Dendritic cell treated with granulocyte-macrophage colony-stimulating factor and Interleukin-4, amounts not matched to agents 40 ng/mL and 50 ng/mL, for 4 days (primary cell): ENCODE results near the gene PDSS2.

ENCODE experiments used
- H3K27ac Mint-ChIP-seq: one replicate; pipeline ENCODE4 v1.8.0; 2022; ENCODE audit warnings: mild to moderate bottlenecking, mixed read lengths
- H3K27me3 Mint-ChIP-seq: one replicate; pipeline ENCODE4 v1.8.0; 2022; ENCODE audit warnings: mild to moderate bottlenecking, mixed read lengths
- H3K36me3 Mint-ChIP-seq: one replicate; pipeline ENCODE4 v1.8.0; 2022; ENCODE audit warnings: low read depth, mixed read lengths
- H3K4me1 Mint-ChIP-seq: one replicate; pipeline ENCODE4 v1.8.0; 2022; ENCODE audit warnings: low read depth, mixed read lengths
- H3K4me3 Mint-ChIP-seq: one replicate; pipeline ENCODE4 v1.8.0; 2022; ENCODE audit warnings: mild to moderate bottlenecking, moderate library complexity, mixed read lengths
- H3K9me3 Mint-ChIP-seq: one replicate; pipeline ENCODE4 v1.8.0; 2022; ENCODE audit warnings: mixed read lengths
- intact Hi-C: fragments of 100-400 bp; cut with micrococcal nuclease; formaldehyde crosslinking; loops from one replicate; pipeline ENCODE4 v1.15.0; 2022

PDSS2 gene

DNA sequence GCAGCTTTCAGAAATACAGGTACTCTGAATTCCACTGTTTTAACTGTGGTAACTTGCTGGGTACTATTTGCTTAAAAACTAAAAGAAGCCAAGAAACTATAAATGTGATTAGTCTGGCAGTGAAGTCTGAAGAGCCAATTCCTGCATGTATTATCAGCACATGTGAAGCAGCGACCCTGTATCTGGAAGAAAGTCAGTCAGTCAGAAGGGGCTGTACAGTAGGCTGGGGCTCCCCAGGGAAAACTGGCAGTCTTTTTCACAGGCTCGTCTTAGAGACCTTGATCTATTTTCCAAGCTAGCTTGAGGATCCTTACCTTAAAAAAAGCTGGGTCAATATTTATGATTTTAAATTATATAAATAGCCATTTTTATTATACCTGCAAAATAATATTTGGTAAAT is 104.9 kb downstream of the PDSS2 start:
- Mint-ChIP-seq H3K4me1 (no peaks in the 10 kb centered on the region), H3K27me3 (no peaks in the 10 kb centered on the region), H3K9me3 (no peaks in the 10 kb centered on the region), H3K36me3 (no peaks in the 10 kb centered on the region), H3K27ac (no peak overlapping the region), H3K4me3 (no peak overlapping the region)
- intact Hi-C loops = no loop called here

- no peak overlapping the region for H3K4me3 Mint-ChIP-seq
- H3K36me3 Mint-ChIP-seq = no peaks in the 10 kb centered on the region
- H3K4me1 Mint-ChIP-seq = no peaks in the 10 kb centered on the region
- no peaks in the 10 kb centered on the region for H3K27me3 Mint-ChIP-seq
- no peaks in the 10 kb centered on the region for H3K9me3 Mint-ChIP-seq
- no peak overlapping the region for H3K27ac Mint-ChIP-seq
- intact Hi-C loops = no loop called here
These were observed 105.5 kb downstream of the PDSS2 start for GRCh38 chr6:107353773-107354382.

DNA sequence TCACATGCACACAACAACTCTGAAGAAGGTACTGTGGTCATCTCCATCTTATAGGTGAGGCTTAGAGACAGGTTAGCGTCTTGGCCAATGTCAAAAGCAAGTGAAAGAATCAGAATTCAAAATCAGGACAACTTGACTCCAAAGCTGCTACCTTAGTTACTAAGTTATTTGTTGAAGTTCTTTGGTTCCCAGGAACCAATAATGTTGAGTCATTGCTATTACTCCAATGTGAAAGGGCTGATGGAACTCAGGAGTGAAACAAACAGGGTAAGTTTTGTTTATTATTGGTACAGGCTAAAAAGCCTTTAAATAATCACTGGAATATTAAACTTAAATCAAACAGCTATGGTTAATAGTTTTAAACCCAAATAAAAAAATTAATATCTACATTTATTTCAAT is 111.1 kb downstream of the PDSS2 start:
- no peaks in the 10 kb centered on the region for H3K9me3 Mint-ChIP-seq
- peaks cover 13% of the 10 kb centered on the region for H3K4me1 Mint-ChIP-seq
- intact Hi-C loops = no loop called here
- H3K27ac Mint-ChIP-seq = no peak overlapping the region
- no peaks in the 10 kb centered on the region for H3K27me3 Mint-ChIP-seq
- no peak overlapping the region for H3K4me3 Mint-ChIP-seq
- no peaks in the 10 kb centered on the region for H3K36me3 Mint-ChIP-seq

DNA sequence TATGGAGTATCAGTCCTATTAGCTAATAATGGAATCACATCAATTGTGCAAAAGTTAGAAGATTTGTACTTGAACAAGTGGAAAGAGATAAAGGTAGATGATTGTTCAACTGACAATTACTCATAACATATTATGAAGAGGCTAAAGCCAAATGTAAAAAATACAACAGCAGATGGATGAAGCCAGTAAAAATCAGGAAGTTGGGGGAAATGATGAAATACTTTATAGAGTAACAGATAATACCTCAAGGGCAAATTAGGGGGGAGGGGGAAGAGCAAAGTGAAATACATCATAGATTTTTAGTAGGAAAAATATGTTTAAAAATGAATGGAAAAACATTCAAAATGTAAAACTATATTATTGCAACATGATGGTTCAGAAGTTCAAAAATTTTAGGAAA is 114.0 kb downstream of the PDSS2 start:
- Mint-ChIP-seq H3K36me3 (no peaks in the 10 kb centered on the region), H3K4me3 (no peak overlapping the region)

DNA sequence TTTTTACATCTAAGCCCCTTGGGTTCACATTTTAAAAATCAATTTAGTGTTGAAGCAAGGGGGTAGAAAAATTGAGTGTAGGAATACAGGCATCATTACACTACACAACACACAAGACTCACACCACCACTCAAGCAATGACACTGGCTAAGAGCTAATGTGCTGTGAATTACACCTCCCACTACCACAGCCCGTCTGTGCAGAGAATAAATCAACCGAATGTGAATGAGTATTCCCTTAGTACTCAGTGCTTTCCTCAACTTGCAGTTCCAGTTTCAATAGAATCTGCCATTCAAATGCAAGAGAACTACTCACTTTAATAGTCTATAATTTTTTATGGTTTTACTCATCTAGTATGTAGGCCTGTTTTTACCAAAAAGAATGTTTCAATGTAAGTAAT is 114.4 kb downstream of the PDSS2 start:
- no peaks in the 10 kb centered on the region for H3K36me3 Mint-ChIP-seq
- H3K27me3 Mint-ChIP-seq = no peaks in the 10 kb centered on the region
- H3K4me3 Mint-ChIP-seq = no peak overlapping the region
- intact Hi-C loops = no loop called here
- no peak overlapping the region for H3K27ac Mint-ChIP-seq
- H3K4me1 Mint-ChIP-seq = peaks cover 19% of the 10 kb centered on the region
- H3K9me3 Mint-ChIP-seq = no peaks in the 10 kb centered on the region

More for the DNA sequence above, 114.0 kb downstream of the PDSS2 start:
- Mint-ChIP-seq H3K27me3 (no peaks in the 10 kb centered on the region), H3K4me1 (peaks cover 19% of the 10 kb centered on the region), H3K9me3 (no peaks in the 10 kb centered on the region), H3K27ac (no peak overlapping the region)
- intact Hi-C loops = no loop called here

GRCh38 chr6:107344383-107344782 is 115.0 kb downstream of the PDSS2 start:
- Mint-ChIP-seq H3K27me3 (no peaks in the 10 kb centered on the region), H3K4me3 (no peak overlapping the region), H3K27ac (no peak overlapping the region), H3K36me3 (no peaks in the 10 kb centered on the region), H3K4me1 (peaks cover 19% of the 10 kb centered on the region), H3K9me3 (no peaks in the 10 kb centered on the region)
- intact Hi-C loops = no loop called here

GRCh38 chr6:107342144-107342543 is 117.2 kb downstream of the PDSS2 start:
- peaks cover 19% of the 10 kb centered on the region for H3K4me1 Mint-ChIP-seq
- no peaks in the 10 kb centered on the region for H3K36me3 Mint-ChIP-seq
- H3K27me3 Mint-ChIP-seq = no peaks in the 10 kb centered on the region
- no peaks in the 10 kb centered on the region for H3K9me3 Mint-ChIP-seq
- intact Hi-C loops = no loop called here
- no peak overlapping the region for H3K4me3 Mint-ChIP-seq
- no peak overlapping the region for H3K27ac Mint-ChIP-seq

DNA sequence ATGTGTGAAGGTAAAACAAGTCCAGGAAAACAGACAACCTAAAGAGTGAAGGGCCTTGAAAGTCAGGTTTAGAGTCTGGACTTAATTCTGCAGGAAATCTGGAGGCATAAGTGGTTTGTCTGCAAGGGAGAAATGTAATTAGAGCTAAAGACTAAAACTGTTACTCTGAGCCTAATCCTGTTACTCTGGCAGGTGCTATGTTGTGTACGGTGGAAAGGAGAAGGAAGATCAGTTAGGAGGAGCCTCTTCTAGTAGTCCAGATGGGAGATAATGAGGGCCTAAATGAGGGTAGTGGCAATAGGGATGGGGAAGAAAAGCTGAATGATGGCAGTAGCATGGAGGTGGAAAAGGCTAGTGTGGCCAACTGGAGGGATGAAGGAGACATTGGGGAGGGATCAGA is 118.5 kb downstream of the PDSS2 start:
- H3K27ac Mint-ChIP-seq = no peak overlapping the region
- H3K9me3 Mint-ChIP-seq = no peaks in the 10 kb centered on the region
- H3K4me1 Mint-ChIP-seq = peaks cover 19% of the 10 kb centered on the region
- H3K27me3 Mint-ChIP-seq = no peaks in the 10 kb centered on the region
- H3K4me3 Mint-ChIP-seq = no peak overlapping the region
- intact Hi-C loops = no loop called here
- H3K36me3 Mint-ChIP-seq = no peaks in the 10 kb centered on the region

DNA sequence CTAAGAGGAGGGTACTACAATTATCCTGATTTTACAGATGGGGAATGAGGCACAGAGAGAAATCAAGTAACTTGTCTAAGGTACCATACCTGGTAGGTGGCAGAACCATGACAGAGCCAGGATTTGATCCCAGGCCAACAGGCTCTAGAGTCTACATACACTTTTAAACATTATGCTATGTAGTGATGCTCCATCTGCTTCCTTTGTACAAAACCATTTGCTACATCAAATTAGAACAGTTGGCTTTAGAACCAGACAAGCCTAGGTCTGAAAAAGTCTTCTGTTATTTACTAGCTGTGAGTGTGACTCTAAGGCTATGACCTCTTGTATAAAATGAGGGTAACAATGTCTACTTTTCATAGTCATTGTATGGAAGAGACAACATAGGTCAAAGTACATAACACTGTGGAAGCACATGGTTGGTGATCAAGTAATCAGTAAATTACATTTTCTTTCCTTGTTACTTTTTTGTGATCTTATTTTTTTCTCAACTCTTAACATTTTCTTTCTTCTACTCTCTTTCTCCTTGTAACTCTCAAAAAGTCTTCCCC is 122.1 kb downstream of the PDSS2 start:
- intact Hi-C loops = no loop called here
- H3K4me1 Mint-ChIP-seq = peaks cover 4% of the 10 kb centered on the region
- H3K27ac Mint-ChIP-seq = no peak overlapping the region
- no peaks in the 10 kb centered on the region for H3K9me3 Mint-ChIP-seq
- no peaks in the 10 kb centered on the region for H3K27me3 Mint-ChIP-seq
- H3K36me3 Mint-ChIP-seq = peaks cover 7% of the 10 kb centered on the region
- no peak overlapping the region for H3K4me3 Mint-ChIP-seq

DNA sequence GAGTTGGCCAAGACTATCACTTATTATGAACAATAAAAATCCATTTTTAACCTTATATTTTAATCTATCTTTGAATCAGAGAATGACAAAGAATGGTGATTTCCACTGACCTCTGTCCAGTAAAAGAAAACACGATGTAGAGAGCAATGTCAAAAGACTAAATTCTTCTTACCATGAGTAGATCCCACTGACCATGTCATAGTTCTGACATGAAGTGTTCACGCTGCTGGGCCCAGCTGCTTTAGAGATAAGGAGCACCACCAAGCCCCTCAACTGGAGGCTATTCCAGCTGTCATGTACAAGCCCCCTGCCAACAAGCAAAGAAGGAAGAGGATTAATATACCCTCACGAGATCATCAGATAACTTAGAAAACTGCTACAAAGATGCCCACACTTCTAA is 125.3 kb downstream of the PDSS2 start:
- Mint-ChIP-seq H3K27ac (no peak overlapping the region), H3K9me3 (no peaks in the 10 kb centered on the region), H3K4me3 (no peak overlapping the region), H3K27me3 (no peaks in the 10 kb centered on the region), H3K36me3 (peaks cover 9% of the 10 kb centered on the region), H3K4me1 (no peaks in the 10 kb centered on the region)
- intact Hi-C loops = no loop called here

GRCh38 chr6:107333491-107333890 is 125.9 kb downstream of the PDSS2 start:
- intact Hi-C loops = no loop called here
- H3K36me3 Mint-ChIP-seq = peaks cover 13% of the 10 kb centered on the region
- no peaks in the 10 kb centered on the region for H3K4me1 Mint-ChIP-seq
- no peak overlapping the region for H3K27ac Mint-ChIP-seq
- H3K4me3 Mint-ChIP-seq = no peak overlapping the region
- H3K9me3 Mint-ChIP-seq = no peaks in the 10 kb centered on the region
- no peaks in the 10 kb centered on the region for H3K27me3 Mint-ChIP-seq

GRCh38 chr6:107331409-107332386 is 127.7 kb downstream of the PDSS2 start:
- intact Hi-C loops = no loop called here
- no peaks in the 10 kb centered on the region for H3K4me1 Mint-ChIP-seq
- H3K4me3 Mint-ChIP-seq = no peak overlapping the region
- peaks cover 13% of the 10 kb centered on the region for H3K36me3 Mint-ChIP-seq
- H3K27ac Mint-ChIP-seq = no peak overlapping the region
- no peaks in the 10 kb centered on the region for H3K9me3 Mint-ChIP-seq
- no peaks in the 10 kb centered on the region for H3K27me3 Mint-ChIP-seq

- H3K9me3 Mint-ChIP-seq = no peaks in the 10 kb centered on the region
- no peak overlapping the region for H3K27ac Mint-ChIP-seq
- peaks cover 13% of the 10 kb centered on the region for H3K36me3 Mint-ChIP-seq
- H3K27me3 Mint-ChIP-seq = no peaks in the 10 kb centered on the region
- intact Hi-C loops = no loop called here
- no peaks in the 10 kb centered on the region for H3K4me1 Mint-ChIP-seq
- no peak overlapping the region for H3K4me3 Mint-ChIP-seq
These were observed 129.2 kb downstream of the PDSS2 start for GRCh38 chr6:107330168-107330567.

DNA sequence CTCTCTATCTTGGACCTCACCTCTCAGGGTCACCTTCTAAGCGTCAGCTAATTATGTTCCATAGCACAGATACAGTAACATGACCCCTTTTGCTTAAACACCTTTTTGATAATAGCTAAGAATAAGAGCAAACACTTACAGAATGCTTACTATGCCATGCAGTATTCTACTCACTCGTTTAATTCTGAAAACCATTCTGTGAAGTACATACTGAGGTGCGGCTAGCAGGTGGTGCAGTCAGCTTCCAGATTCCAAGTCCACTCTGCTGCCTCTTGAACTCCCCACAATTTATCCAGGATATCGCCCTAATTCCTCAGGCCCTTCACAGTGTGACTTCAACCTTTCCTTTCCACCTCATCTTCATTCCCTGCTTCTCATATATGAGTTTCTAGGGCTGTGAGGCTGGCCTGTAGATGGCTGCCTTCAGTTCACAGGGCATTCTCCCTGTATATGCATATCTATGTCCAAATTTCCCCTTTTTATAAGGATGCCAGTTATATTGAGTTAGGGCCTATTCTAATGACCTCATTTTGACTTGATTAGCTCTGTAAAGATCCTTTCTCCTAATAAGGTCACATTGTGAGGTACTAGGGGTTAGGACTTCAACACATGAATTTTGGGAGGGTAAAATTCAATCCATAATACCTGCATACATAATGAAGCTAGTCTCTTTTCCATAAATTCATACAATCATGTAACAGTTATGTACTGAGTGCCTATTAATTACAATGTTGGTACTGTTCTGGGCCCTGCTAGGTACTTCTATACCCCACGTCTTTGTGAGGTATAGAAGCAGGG is 130.1 kb downstream of the PDSS2 start:
- Mint-ChIP-seq H3K9me3 (no peaks in the 10 kb centered on the region), H3K27me3 (no peaks in the 10 kb centered on the region), H3K36me3 (peaks cover 13% of the 10 kb centered on the region), H3K4me1 (no peaks in the 10 kb centered on the region), H3K4me3 (no peak overlapping the region), H3K27ac (no peak overlapping the region)
- intact Hi-C loops = no loop called here
